EL (cell line): ENCODE measurements around the gene C14orf39.
"Not testable (repeated sequence)": the region's sequence is repeated elsewhere in the genome, so short reads cannot be mapped to it uniquely, and the experiment has no call there.

Experiments
- DNase-seq: peaks from one replicate; pipeline ENCODE4 v3.0.0-alpha.2; 2016

The C14orf39 gene

DNA sequence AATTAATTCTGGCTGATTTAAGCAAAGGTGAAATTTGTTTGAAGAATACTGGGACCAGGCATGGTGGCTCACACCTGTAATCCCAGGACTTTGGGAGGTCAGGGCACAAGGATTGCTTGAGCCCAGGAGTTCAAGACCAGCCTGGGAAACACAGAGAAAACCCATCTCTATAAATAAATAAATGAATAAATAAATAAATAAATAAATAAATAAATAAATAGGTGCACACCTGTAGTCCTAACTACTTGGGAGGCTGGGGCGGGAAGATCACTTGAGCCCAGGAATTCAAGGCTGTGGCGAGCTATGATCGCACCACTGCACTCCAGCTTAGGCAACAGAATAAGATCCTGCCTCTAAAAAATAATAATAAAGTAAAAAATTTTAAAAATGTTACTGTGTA, 4.4 kb upstream of the C14orf39 start:
- no peak for DNase-seq

DNA sequence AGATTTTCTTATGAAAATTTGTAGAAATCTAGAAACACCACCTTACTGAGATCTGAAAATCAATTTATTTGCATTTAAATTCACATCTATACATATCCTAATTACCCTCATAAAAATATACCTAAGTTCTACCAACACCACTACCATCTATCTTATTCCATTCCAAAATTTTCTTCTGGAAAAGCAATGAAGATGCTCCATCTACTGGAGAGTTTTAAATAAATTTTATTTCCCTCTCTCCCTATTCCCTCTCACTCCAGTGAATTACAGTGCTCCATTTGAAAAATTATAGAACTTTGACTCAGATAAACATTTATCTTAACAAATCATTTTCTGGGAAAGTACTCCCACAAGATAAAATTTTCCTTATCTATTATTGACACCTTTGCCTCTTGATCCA, 2.3 kb upstream of the C14orf39 start:
- DNase-seq: no peak

- DNase-seq: no peak
These were observed 1.3 kb upstream of the C14orf39 start for GRCh38 chr14:60487211-60487610.

DNA sequence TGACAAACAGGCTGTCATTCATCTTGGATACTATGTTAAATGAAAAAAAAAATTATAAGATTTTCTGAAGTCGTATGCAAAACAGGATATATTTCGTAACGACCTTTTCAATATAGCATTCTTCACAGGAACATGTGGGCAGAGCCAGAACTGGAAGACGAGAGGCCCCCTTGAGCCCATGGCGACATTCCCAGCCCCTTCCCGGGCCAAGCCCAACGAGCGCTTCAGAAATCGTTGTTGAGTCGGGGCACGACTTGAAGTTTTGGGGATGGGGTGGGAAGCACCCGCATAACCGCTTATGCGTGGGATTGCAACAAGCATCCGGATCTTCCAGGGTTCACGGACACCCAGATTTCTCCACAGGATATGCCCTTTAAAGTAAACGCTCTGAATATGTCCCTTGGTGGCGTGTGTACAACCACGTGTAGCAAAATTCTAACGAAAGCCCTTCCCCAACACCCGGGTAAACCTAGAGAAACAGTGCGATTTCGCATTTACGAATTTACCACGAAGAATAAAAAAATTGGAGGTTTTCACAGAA, 736 bp downstream of the C14orf39 start:
- no peak for DNase-seq

DNA sequence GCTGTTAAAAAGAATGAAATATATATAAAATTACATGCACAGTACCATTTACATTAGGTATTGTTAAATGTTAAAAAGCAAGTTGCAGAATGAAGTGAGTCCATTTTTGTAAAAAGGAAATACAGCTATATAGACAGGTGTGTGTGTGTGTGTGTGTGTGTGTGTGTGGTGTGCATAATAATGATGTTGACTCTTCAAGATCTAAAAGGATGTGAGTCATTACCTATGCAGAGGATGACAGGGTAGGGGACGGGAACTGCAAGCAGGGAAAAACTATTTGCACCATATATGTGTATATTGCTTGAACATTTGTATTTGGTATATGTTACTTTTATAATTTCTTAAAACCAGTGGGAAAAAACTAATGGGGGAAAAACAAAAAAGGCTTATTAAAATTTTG, 3.1 kb downstream of the C14orf39 start:
- no peak for DNase-seq

DNA sequence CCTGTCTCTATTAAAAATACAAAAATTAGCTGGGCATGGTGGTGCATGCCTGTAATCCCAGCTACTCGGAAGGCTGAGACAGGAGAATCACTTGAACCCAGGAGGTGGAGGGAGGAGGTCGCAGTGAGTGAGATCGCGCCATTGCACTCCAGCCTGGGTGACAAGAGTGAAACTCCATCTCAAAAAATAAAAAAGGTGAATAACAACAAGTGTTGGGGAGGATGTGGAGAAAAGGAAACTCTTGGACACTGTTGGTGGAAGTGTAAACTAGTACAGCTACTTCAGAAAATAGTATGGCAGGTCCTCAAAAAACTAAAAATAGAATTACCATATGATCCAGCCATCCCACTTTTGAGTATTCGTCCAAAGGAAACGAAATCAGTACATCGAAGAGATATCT, 5.6 kb downstream of the C14orf39 start:
- DNase-seq: not testable (repeated sequence)

GRCh38 chr14:60455875-60456274, 30.0 kb downstream of the C14orf39 start:
- no peak for DNase-seq

- no peak for DNase-seq
These were observed 55.6 kb downstream of the C14orf39 start for GRCh38 chr14:60430276-60430675.

DNA sequence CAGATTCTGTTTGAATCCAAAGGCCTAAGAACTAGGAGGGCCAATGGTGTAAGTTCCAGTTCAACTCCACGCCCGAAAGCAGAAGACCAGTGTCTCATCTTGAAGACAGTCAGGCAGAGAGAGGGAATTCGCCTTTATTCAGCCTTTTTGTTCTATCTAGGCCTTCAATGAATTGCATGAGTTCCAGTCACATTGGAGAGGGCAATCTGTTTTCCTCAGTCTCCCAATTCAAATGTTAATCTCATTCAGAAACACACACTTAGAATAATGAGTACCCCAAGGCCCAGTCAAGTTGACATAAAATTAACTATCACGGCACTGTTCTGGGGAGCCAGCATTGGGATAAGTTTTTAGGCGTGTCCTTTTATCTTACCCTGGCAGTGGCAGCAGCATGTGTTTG, 65.8 kb downstream of the C14orf39 start:
- DNase-seq: no peak

GRCh38 chr14:60397550-60397949, 88.3 kb downstream of the C14orf39 start:
- not testable (repeated sequence) for DNase-seq

DNA sequence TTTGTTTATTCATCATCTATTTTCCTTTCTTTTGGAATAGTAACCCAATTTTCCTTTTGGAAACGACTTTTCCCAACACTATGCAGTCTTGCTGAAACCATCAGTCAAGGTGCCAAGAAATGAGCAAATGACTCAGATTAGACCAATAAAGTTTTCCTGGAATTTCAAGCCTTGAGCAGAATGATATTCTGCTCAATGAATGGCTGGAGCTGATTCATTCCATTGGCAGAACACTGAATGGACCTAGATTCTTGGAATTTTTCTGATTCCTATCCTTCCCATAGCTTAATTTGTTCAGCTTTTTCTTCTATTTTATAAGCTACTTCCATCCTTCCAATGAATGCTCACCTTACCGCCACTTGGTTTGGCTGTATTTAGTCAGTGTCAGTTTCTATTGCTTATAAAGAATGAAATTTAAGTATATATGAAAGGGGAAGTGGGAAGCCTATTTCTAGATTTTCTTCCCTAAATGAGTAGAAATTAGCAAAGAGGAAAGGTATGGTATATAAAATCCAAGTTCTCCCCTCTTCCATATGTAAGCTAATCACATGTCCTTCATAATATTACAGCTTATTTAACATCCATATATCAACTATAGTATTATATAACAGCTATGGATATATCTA, 89.0 kb downstream of the C14orf39 start:
- peak; percentile 17 for DNase-seq
